ENCODE measurements around the gene LRRC55.

GRCh38 chr11:57196596-57196995 is 14.8 kb downstream of the LRRC55 start:
- TF ChIP-seq CTCF (IDR thresholded peaks at IDR 0.05), result no peak
- TF ChIP-seq EP300 (IDR thresholded peaks at IDR 0.05), result no peak
